Head of caudate nucleus (tissue), 42 donors: ENCODE results near the gene DRAXIN.
A peak's percentile ranks its signal among the peaks of the same experiment; 100 is the strongest.

Experiments
- DNase-seq, 42 donors: peaks; one replicate each; pipeline versions ENCODE4 v3.0.0 to v3.0.0-alpha.2; 2020 to 2021; ENCODE audit warnings: mixed read lengths in 7 of 42
- intact Hi-C: fragments of 100-400 bp; cut with DNase I; formaldehyde crosslinking; loops from one replicate; pipeline ENCODE4 v1.15.0; 2022

Gene DRAXIN

DNA sequence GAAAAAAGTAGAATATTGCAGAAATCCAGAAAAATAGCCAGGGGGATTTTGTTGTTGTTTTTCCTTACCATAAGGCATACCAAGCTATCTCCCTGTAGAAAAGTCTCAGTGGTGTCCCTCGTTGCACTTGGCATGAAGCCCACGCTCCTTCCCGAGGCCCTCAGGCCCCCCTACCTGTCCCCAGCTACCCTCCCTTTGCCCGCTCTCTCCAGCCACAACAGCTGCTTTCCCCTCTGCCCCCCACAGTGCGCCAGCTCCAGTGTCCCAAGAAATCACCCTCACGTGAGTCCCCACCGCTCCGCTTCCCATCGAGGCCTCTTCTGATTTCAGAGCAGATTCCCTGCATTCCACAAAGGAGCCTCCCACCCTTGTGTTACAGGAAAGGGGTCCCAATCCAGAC lies 52.8 kb downstream of the DRAXIN start:
- no peak for DNase-seq
- intact Hi-C loops = no loop called here

DNA sequence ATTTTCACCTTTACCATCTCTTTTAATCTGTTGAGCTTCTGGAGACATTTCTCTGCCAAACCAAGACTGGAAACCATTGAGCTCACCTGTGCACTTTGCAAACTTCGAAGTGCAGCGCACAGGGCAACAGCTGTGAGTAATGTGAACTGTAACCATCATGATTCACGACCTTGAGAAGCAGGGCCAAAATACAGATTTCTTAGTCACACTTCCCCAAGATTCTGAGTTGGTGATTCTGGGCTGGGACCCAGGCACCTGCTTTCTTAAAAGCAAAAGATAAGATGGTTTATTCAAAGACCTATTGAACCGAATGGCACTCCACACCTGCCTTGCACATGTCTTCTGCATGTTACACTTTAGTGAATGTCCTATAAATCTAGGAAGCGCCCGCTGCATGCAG lies 54.6 kb downstream of the DRAXIN start:
- DNase-seq = no peak
- intact Hi-C loops = no loop called here

- no peak for DNase-seq
- intact Hi-C loops = no loop called here
Observed at GRCh38 chr1:11746795-11747487, 55.4 kb downstream of the DRAXIN start.

DNA sequence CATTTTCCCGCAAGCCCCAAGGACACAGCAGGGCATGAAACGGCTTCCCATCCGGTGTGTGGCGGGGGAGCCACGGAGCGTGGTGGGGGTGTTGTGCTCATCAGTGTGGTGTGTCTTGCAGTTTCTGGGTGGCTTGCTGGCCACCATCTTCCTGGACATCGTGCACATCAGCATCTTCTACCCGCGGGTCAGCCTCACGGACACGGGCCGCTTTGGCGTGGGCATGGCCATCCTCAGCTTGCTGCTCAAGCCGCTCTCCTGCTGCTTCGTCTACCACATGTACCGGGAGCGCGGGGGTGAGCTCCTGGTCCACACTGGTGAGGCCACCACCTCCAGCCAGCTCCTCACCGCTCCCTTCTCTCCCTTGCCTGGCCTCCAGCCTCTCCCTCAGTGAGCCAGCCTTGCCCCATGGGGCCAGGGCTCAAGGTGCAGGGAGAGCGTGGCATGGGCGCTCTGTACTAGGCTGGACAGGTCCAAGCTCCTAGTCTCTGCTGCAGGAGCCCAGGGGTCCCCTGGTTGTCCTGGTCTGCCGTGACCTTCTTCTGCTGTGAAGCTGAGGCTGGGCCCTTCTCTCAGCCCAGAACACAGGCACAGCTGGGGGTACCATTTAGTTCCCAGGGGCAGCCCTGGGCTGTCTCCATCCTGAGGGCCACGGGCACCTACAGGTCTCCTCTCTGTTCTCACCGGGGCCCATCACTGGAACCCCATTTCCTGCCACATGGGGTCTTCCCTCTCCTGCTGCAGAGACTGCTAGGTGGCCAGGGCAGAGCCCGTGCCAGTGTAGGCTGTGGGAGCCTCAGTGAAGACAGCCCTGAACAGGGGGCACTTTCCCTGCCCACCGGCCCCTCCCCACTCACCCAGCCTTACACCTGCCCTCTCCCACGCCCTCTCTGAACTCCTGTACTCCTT lies 57.0 kb downstream of the DRAXIN start:
- DNase-seq = no peak
- intact Hi-C loops = no loop called here

- DNase-seq = peak in 24 of 42 donors; percentile 15 to 76 (median 44)
- intact Hi-C loops = no loop called here
Observed at GRCh38 chr1:11749203-11749689, 57.7 kb downstream of the DRAXIN start.

DNA sequence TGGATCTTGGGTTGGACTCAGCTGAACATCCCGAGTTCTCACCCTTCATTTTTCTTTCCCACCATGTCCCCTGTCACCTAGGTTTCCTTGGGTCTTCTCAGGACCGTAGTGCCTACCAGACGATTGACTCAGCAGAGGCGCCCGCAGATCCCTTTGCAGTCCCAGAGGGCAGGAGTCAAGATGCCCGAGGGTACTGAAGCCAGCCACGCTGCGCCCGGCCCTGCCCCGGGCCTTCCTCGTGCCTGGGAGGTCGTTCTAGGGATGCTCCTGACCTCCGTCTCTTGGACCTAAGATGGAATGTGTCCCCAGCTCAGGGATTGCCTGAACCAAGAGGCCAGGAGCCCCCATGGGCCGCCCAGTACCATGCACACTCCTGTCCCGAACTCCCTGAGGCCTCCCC lies 58.5 kb downstream of the DRAXIN start:
- intact Hi-C loops = no loop called here
- no peak for DNase-seq

GRCh38 chr1:11751087-11751486 lies 59.6 kb downstream of the DRAXIN start:
- intact Hi-C loops = no loop called here
- no peak for DNase-seq

- intact Hi-C loops = no loop called here
- no peak for DNase-seq
Observed at GRCh38 chr1:11752359-11753088, 61.0 kb downstream of the DRAXIN start.

DNA sequence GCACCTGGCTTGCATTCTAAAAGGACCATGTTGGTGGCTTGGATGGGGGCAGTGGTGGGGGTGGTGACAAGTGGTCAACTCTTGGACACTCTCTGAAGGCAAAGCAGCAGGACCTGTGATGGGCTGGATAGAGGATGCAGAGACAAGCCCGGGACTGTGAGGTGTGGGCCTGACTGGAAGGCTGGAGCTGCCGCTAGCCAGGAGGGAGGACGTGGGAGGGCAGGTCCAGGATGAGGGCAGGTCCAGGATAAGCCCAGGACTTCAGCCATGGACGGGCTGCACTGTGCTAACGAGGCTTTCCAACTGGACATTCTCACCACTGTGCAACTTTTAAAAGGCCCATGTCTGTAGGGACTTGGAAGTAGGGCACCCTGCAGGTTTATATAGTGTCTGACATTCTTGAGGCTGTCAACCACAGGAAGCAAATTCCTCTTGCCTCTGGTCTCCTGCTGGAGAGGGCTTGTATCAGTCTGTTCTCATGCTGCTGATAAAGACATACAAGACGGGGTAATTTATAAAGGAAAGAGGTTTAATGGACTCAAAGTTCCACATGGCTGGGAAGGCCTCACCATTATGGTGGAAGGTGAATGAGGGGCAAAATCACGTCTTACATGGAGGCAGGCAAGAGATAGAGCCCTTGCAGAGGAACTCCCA lies 62.2 kb downstream of the DRAXIN start:
- intact Hi-C loops = no loop called here
- no peak for DNase-seq

- intact Hi-C loops = no loop called here
- DNase-seq = no peak
Observed at GRCh38 chr1:11757047-11757446, 65.5 kb downstream of the DRAXIN start.

DNA sequence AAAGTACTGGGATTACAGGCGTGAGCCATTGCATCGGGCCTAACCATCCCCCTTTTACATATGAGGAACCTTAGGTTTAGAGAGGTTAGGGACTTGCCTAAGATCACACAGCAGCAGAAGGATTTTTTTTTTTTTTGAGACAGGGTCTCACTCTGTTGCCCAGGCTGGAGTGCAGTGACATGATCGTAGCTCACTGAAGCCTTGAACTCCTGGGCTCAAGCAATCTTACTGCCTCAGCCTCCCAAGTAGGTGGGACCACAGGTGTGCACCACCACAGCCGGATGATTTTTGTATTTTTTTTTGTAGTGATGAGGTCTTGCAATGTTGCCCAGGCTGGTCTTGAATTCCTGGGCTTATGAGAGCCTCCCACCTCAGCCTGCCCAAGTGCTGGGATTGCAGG lies 68.3 kb downstream of the DRAXIN start:
- DNase-seq = no peak
- intact Hi-C loops = no loop called here

DNA sequence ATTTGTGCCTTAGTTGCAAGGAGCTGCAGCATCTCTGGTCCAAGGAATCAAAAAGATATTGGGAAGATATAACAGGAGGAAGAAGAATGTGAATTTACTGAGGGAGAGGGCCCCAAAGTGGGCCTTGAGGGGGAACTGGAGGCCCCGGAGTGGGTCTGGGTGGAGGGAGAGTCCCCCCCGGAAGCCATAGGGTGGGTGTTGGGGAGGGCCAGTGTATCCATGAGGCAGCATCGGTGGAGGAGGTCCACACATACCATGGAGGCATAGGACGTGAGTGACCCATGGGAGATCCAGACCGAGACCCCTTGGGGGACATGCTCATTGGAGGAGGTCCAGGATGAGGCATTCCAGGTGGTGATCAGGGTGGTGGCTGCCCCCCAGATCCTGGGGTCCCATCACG lies 69.8 kb downstream of the DRAXIN start:
- no peak for DNase-seq
- intact Hi-C loops = no loop called here

DNA sequence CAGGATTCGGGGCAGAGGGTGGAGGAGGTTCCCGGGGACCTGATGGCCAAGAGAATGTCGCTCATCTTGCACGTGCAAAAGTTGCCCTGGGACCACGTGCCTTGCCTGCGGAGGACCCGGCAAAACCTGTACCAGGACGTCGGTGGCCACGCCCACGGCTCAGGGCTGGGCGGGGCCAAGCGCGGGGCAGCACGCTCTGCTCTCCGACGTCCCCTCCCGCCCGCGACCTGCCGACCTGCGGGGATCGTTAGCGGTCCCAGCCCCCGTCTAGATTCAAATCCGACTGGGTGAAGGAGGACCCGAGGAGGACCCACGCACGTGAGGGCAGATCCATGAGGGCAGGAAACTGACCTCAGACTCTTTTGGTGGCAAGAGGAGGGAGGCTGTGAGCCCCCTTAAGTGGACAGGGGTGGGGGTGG lies 70.5 kb downstream of the DRAXIN start, which contains the start of gene C1orf167:
Gene C1orf167, plus strand, starts transcription at position 206 of the 419 bp plus-strand sequence. CDS start 2,208 bp downstream, outside the sequence.
- intact Hi-C loops = no loop called here
- DNase-seq = no peak

DNA sequence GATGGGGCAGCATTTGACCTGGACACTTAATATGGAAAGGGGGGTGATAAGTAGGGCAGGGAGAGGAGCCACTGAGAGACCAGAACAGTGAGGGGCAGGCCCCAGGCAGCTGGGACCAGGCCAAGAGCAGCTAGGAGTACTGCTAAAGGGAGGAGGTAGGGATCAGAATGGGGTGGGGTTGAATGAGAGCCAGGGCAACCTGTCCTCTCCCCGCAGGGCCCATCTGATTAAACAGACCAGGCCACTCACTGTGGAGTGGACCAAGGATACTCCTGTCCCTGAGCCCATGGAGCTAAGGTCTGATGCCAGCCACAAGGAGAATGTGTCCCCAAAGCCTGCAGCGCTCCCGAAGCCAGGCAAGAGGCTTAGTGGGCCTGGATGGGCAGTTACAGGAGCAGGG lies 72.6 kb downstream of the DRAXIN start:
- intact Hi-C loops = no loop called here
- DNase-seq = no peak

GRCh38 chr1:11764519-11764918 lies 73.0 kb downstream of the DRAXIN start:
- DNase-seq = no peak
- intact Hi-C loops = no loop called here

DNA sequence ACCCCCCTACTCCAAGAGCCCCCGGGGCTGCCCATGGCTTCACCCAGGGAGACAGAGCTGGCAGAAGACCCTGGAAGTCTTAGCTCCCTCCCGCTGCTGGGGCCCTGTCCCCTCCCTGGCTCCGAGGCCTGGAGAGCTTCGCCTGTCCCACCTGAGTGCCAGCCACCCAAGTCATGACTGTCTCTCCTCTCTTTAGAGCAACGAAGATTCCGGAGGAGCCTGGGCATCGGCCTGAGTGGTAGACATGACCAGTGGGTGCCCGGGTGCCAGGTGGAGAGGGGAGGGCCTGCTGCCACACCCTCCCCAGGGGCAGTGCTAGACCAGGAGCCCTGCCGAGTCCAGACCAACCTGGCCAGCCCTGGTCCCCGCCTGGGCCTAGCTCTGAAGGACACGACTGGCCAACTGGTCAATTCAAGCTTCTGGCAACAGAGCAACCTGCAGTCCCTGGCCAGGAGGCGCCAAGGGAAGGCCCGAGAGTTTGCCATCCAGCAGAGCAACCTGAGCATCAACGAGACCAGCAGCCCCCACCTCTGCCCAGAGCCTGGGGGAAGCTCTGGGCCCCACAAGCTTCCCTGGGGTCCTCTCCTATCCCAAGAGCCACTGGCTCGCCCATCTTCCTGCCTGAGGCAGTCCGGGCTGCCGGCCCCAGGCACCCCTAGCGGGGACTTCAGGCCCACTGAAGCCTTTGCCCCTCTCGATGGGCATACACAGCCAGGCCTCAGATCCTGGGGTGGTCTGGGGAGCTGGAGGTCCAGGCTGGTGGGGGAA lies 74.3 kb downstream of the DRAXIN start:
- DNase-seq = no peak
- intact Hi-C loops = no loop called here

GRCh38 chr1:11766429-11766776 lies 74.9 kb downstream of the DRAXIN start:
- intact Hi-C loops = no loop called here
- no peak for DNase-seq

DNA sequence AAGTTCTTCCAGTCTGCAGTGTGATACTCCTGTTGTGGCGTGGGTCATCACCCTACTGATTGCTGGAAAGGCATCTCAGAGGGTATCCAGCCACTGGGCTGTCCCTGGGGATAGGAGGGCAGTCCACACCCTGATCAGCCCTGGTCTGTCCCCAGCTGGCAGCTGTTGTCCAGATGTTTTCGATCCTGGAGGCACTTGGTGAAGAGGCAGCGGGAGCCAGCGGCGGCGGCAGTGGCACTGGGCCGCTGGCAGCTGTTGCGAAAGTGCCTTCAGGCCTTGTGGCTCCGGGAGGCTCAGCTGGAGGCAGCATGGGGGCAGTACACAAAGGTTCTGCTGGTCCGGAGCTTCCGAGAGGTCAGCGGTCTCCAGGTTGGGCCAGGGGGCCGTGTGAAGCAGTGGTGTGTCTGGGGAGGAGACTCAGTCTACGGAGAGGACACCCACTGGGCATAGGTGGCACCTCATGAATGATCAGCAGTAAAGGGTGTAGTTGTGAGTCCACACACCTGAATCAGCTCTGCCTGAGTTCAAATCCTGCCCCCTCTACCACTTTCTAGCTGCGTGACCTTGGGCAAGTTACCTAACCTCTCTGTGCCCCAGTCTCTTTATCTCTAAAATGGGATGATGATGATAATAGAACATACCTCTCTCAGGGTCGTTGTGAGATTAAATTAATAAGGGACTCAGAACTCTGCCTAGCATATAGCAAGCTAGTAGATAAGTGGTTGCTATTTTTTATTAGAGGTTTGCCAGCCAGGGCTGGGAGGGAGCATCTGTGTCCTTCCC lies 76.6 kb downstream of the DRAXIN start:
- no peak for DNase-seq
- intact Hi-C loops = no loop called here
